ENCODE results near the gene SHB. TPM values are rescaled to one million over a fixed set of nuclear protein-coding genes. Genes with fewer than 3 reads are reported as not detected.

The SHB gene, protein sequence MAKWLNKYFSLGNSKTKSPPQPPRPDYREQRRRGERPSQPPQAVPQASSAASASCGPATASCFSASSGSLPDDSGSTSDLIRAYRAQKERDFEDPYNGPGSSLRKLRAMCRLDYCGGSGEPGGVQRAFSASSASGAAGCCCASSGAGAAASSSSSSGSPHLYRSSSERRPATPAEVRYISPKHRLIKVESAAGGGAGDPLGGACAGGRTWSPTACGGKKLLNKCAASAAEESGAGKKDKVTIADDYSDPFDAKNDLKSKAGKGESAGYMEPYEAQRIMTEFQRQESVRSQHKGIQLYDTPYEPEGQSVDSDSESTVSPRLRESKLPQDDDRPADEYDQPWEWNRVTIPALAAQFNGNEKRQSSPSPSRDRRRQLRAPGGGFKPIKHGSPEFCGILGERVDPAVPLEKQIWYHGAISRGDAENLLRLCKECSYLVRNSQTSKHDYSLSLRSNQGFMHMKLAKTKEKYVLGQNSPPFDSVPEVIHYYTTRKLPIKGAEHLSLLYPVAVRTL
- 10 to 100 TPM in 3 of 5 donors, 1 to 10 TPM in 2; 3.5 to 37.7 (median 14.8) TPM for total RNA-seq
- polyA plus RNA-seq, result 1 to 10 TPM; 6.7 to 9.0 (median 7.3) TPM
- long read RNA-seq, donor 1, partial matches to known transcripts, result 0 of 2 reads
- long read RNA-seq, donor 1, other reads (novel, unspliced or antisense), result 0 of 2 reads
- long read RNA-seq, donor 2, partial matches to known transcripts, result 0 of 4 reads
- long read RNA-seq, donor 2, other reads (novel, unspliced or antisense), result 0 of 4 reads
- long read RNA-seq, donor 3, partial matches to known transcripts, result 0 of 4 reads
- long read RNA-seq, donor 3, other reads (novel, unspliced or antisense), result 0 of 4 reads
- long read RNA-seq, donor 4, result 0 reads
- long read RNA-seq, donor 5, transcript SHB-201 (6 exons, 2,783 nt), result major isoform, 5 of 5 reads
- long read RNA-seq, donor 5, partial matches to known transcripts, result 0 of 5 reads
- long read RNA-seq, donor 5, other reads (novel, unspliced or antisense), result 0 of 5 reads
- long read RNA-seq, donor 6, transcript SHB-201 (6 exons, 2,783 nt), result major isoform, 9 of 18 reads
- long read RNA-seq, donor 6, partial matches to known transcripts, result 9 of 18 reads
- long read RNA-seq, donor 6, other reads (novel, unspliced or antisense), result 0 of 18 reads
- long read RNA-seq, donor 7, partial matches to known transcripts, result 0 of 3 reads
- long read RNA-seq, donor 7, other reads (novel, unspliced or antisense), result 0 of 3 reads
- long read RNA-seq, donor 8, partial matches to known transcripts, result 0 of 3 reads
- long read RNA-seq, donor 8, other reads (novel, unspliced or antisense), result 0 of 3 reads
- long read RNA-seq, donor 9, partial matches to known transcripts, result 0 of 3 reads
- long read RNA-seq, donor 9, other reads (novel, unspliced or antisense), result 0 of 3 reads
- long read RNA-seq, donor 10, partial matches to known transcripts, result 0 of 1 reads
- long read RNA-seq, donor 10, other reads (novel, unspliced or antisense), result 0 of 1 reads

DNA sequence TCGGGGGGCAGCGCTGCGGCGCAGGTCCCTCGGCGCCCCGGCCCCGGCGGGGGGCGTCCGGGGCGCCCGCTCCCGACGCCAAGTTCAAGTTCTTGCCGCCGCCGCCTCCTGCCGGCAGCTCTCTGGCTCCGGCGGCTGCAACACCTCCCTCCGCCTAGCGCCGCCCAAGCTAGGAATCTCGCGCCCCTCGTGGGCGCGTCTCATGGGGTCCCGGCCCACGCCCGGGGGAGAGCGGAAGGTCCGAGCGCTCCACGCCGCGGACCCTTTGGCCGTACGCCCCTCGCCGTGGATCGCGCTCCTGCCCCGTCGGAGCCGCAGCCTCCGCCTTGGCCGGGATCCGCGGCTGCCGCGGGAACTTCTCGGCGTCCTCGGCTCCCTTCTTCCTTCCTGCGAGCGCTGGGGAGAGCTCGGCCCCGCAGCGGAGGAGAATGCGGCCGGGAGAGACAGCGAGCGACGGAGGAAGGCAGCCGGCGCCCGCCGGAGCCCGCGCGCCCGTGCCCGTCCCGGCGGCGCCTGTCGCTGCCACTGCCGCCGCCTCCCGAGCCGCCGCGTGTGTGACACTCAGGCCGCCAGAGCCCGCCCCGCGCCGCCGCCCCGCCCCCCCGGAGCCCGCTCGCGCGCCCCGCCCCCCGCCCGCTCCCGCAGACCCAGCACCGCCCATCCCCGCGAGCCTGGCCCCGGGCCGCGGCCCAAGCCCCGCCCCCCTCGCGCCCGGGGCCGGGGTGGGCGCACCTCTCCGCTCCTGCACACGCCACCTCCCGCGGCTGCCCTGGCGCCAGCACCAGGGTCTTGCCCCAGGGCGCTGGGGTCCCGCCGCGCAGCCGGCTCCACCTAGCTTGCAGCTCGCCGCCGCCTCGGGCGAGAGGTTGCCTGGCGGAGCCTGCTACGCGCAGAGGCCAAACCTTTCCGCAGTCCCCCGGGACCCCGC is at the start of gene SHB:
SHB (minus strand) TSS at position 527 of the 928 bp plus-strand sequence. CDS start 582 bp downstream, outside the sequence.
- Histone ChIP-seq H3K4me1 (peaks cover 26 to 63% (median 54%) of the 10 kb centered on the region in 4 donors), H3K9me3 (no peaks in the 10 kb centered on the region)
- TF ChIP-seq, protein P1, sequence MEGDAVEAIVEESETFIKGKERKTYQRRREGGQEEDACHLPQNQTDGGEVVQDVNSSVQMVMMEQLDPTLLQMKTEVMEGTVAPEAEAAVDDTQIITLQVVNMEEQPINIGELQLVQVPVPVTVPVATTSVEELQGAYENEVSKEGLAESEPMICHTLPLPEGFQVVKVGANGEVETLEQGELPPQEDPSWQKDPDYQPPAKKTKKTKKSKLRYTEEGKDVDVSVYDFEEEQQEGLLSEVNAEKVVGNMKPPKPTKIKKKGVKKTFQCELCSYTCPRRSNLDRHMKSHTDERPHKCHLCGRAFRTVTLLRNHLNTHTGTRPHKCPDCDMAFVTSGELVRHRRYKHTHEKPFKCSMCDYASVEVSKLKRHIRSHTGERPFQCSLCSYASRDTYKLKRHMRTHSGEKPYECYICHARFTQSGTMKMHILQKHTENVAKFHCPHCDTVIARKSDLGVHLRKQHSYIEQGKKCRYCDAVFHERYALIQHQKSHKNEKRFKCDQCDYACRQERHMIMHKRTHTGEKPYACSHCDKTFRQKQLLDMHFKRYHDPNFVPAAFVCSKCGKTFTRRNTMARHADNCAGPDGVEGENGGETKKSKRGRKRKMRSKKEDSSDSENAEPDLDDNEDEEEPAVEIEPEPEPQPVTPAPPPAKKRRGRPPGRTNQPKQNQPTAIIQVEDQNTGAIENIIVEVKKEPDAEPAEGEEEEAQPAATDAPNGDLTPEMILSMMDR (IDR thresholded peaks at IDR 0.05), result peak in 5 of 7 experiments; percentile 21 to 49 (median 34)
- TF ChIP-seq EP300 (IDR thresholded peaks at IDR 0.05) (no peak), POLR2A (IDR thresholded peaks at IDR 0.05) (peak in 1 of 4 donors; percentile 9), POLR2AphosphoS5 (IDR thresholded peaks at IDR 0.05) (peak in 2 of 3 donors; percentile 38 to 75)

DNA sequence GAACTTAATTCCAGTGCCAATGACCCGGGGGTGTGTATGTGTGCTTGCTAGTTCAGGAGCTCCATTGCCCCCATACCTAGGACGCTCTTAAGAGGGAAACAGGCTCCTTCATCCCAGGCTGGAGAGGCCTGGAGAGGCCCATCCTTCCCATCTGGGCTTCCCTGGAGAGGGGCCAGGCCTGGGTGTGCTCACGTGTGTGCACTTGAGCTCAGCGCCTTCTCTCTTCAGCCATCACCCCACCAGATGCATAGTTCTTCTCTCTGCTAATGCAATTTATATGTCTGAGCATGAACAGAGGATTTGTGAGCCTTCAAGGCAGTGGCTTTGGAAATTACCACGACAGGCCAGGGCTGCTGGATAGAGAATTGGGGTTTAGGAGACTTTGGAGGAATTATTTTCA is 48.6 kb upstream of the SHB start:
- DNase-seq, result peak in 1 of 2 donors; percentile 62
- no peaks in the 10 kb centered on the region for H3K9me3 ChIP-seq
- TF ChIP-seq EP300 (IDR thresholded peaks at IDR 0.05) (no peak), POLR2AphosphoS5 (IDR thresholded peaks at IDR 0.05) (no peak)
- TF ChIP-seq, protein P1 (IDR thresholded peaks at IDR 0.05), result no peak
- H3K4me3 ChIP-seq, result no peak overlapping the region
- intact Hi-C loops (cut with DNase I; ENCODE audit: low total_unique reads), result no loop called here
- H3K36me3 ChIP-seq, result no peaks in the 10 kb centered on the region
- WGBS, 5 donors, result 56 to 71% (median 70%) methylated on average over 3 to 5 of the region's 5 CpGs
- H3K27me3 ChIP-seq, result no peaks in the 10 kb centered on the region
- no peaks in the 10 kb centered on the region for H3K4me1 ChIP-seq
- no peak overlapping the region for H3K27ac ChIP-seq

More for the DNA sequence above, at the start of gene SHB:
- H3K27me3 ChIP-seq, result peaks cover 0 to 11% (median 0%) of the 10 kb centered on the region in 3 donors
- H3K27ac ChIP-seq, result peak within 1 kb of the TSS; percentile 96 to 98 (median 97)
- H3K36me3 ChIP-seq, result no peaks in the 10 kb centered on the region
- peak within 1 kb of the TSS; percentile 88 to 93 (median 90) for H3K4me3 ChIP-seq
- peak; percentile 90 to 94 for DNase-seq
- intact Hi-C loops (cut with DNase I; ENCODE audit: low total_unique reads), result loop anchor here (10.0 kb wide), 1 partner anchor 54 kb away; no protein-coding TSS in a partner anchor
- WGBS, 5 donors, result 0 to 1% (median 0%) methylated on average over 8 to 134 of the region's 134 CpGs

DNA sequence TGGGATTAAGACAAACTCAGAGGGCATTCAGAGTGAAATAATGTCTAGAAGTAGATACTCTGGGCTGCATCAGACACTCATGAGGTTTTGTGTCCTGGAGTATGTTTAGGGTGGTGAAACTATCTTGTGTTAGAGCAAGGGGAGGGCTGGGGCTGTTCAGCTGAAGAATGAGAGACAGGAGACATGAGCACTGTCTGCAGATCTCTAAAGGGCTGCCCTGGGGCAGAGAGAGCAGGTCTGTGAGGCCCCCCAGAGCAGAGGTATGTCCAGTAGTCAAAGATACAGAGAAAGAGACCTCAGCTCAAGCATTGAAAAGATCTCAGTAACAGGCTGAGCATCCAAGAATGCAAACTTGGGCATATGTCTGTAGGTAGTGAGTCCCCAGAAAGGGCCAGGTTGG is 45.9 kb upstream of the SHB start:
- H3K4me1 ChIP-seq, result no peaks in the 10 kb centered on the region
- no peaks in the 10 kb centered on the region for H3K9me3 ChIP-seq
- no peak for TF ChIP-seq EP300 (IDR thresholded peaks at IDR 0.05)
- TF ChIP-seq POLR2A (IDR thresholded peaks at IDR 0.05), result no peak
- TF ChIP-seq POLR2AphosphoS5 (IDR thresholded peaks at IDR 0.05), result no peak
- H3K4me3 ChIP-seq, result no peak overlapping the region
- H3K27me3 ChIP-seq, result no peaks in the 10 kb centered on the region
- no peak for DNase-seq
- no peak overlapping the region for H3K27ac ChIP-seq
- intact Hi-C loops (cut with DNase I; ENCODE audit: low total_unique reads), result no loop called here
- H3K36me3 ChIP-seq, result no peaks in the 10 kb centered on the region

DNA sequence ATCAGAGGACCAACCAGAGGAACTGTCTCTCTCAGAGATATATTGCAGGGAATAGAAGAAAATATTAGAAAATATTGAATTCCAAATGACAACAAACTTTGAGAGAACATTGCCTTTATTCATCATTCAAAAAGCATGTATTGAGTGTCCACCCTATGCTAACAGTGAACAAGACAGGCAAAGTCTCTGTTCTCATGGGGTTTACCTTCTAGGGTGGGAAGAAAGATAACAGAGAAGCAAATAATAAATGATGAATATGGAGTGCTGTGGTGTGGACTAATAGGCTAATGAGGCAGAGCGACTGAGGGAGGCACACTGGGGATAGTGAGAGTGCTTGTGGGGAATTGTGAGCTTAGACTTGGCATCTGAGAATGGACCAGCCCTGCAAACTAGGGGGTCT is 43.4 kb upstream of the SHB start:
- H3K27ac ChIP-seq, result peak overlapping the region in 2 of 5 donors; percentile 37 to 64
- H3K9me3 ChIP-seq, result no peaks in the 10 kb centered on the region
- H3K36me3 ChIP-seq, result no peaks in the 10 kb centered on the region
- no peak overlapping the region for H3K4me3 ChIP-seq
- DNase-seq, result no peak
- no peaks in the 10 kb centered on the region for H3K27me3 ChIP-seq
- WGBS, 5 donors, result 42 to 82% (median 61%) methylated on average over 1 of the region's 1 CpG
- TF ChIP-seq POLR2A (IDR thresholded peaks at IDR 0.05) (no peak), POLR2AphosphoS5 (IDR thresholded peaks at IDR 0.05) (no peak), EP300 (IDR thresholded peaks at IDR 0.05) (no peak)
- TF ChIP-seq, protein P1 (IDR thresholded peaks at IDR 0.05), result no peak
- intact Hi-C loops (cut with DNase I; ENCODE audit: low total_unique reads), result no loop called here
- H3K4me1 ChIP-seq, result peaks cover 0 to 12% (median 6%) of the 10 kb centered on the region in 4 donors
